DOHH2 (cell line): Measurements from ENCODE around the gene ASTN1.

Experiments used
- H3F3A ChIP-seq: fragments of 200-600 bp; sonication (generic), shearing (Covaris generic); 2 replicates; pipeline ENCODE4 v1.6.0; 2016; ENCODE audit warnings: antibody characterized with exemption, mild to moderate bottlenecking; ENCODE audit not compliant: control insufficient read depth, insufficient read depth
- H3K27ac ChIP-seq: fragments of 200-600 bp; sonication (generic); 2 replicates; pipeline ENCODE4 v1.5.1; 2014; ENCODE audit warnings: low read depth, mild to moderate bottlenecking, low read length, moderate library complexity
- H3K27me3 ChIP-seq: fragments of 200-600 bp; sonication (generic); 2 replicates; pipeline ENCODE4 v1.6.1; 2014; ENCODE audit warnings: mild to moderate bottlenecking, low read length, mixed read lengths; ENCODE audit not compliant: control insufficient read depth
- H3K36me3 ChIP-seq: fragments of 200-600 bp; sonication (generic); 2 replicates; pipeline ENCODE4 v1.6.1; 2014; ENCODE audit warnings: mild to moderate bottlenecking, low read length, moderate library complexity, mixed read lengths; ENCODE audit not compliant: control insufficient read depth
- H3K4me1 ChIP-seq: fragments of 200-600 bp; sonication (generic); 2 replicates; pipeline ENCODE4 v1.6.1; 2014; ENCODE audit warnings: mild to moderate bottlenecking, low read length, mixed read lengths; ENCODE audit not compliant: control insufficient read depth
- H3K4me2 ChIP-seq: fragments of 200-600 bp; sonication (generic); 2 replicates; pipeline ENCODE4 v1.6.0; 2014; ENCODE audit warnings: mild to moderate bottlenecking, low read length, moderate library complexity
- H3K4me3 ChIP-seq: fragments of 200-600 bp; sonication (generic); 2 replicates; pipeline ENCODE4 v1.5.1; 2014; ENCODE audit warnings: mild to moderate bottlenecking, low read length, mixed read lengths
- H3K79me2 ChIP-seq: fragments of 200-600 bp; sonication (generic); 2 replicates; pipeline ENCODE4 v1.6.1; 2014; ENCODE audit warnings: mild to moderate bottlenecking, low read length, mixed read lengths; ENCODE audit not compliant: control insufficient read depth
- H3K9me2 ChIP-seq: fragments of 200-600 bp; sonication (generic); replicated peaks from 2 replicates; pipeline ENCODE4 v1.6.1; 2014; ENCODE audit warnings: mild to moderate bottlenecking, low read length, mixed read lengths; ENCODE audit not compliant: control insufficient read depth
- H3K9me3 ChIP-seq: fragments of 200-600 bp; sonication (generic); 2 replicates; pipeline ENCODE4 v1.6.1; 2014; ENCODE audit warnings: antibody characterized with exemption, low read length, mixed read lengths; ENCODE audit not compliant: control insufficient read depth, insufficient read depth
- H4K20me1 ChIP-seq: fragments of 200-600 bp; sonication (generic); 2 replicates; pipeline ENCODE4 v1.6.0; 2014; ENCODE audit warnings: low read depth, mild to moderate bottlenecking, antibody characterized with exemption, low read length, moderate library complexity; ENCODE audit not compliant: control insufficient read depth, insufficient read depth
- CTCF ChIP-seq: fragments of 200-600 bp; sonication (generic); IDR thresholded peaks from one replicate; pipeline ENCODE4 v1.5.1; 2014; ENCODE audit warnings: antibody characterized with exemption, mild to moderate bottlenecking, low read depth, low read length; ENCODE audit not compliant: poor library complexity, severe bottlenecking
- EZH2phosphoT487 ChIP-seq: fragments of 200-600 bp; sonication (generic); IDR thresholded peaks from 2 replicates; pipeline ENCODE4 v1.6.1; 2017; ENCODE audit warnings: borderline replicate concordance, mild to moderate bottlenecking, antibody characterized with exemption, low read length, moderate library complexity, mixed read lengths

Gene ASTN1

GRCh38 chr1:177116941-177117340 lies 47.6 kb downstream of the ASTN1 start:
- Histone ChIP-seq H3K4me2 (no peak overlapping the region), H4K20me1 (no peaks in the 10 kb centered on the region)
- TF ChIP-seq CTCF: no peak
- no peak for TF ChIP-seq EZH2phosphoT487

DNA sequence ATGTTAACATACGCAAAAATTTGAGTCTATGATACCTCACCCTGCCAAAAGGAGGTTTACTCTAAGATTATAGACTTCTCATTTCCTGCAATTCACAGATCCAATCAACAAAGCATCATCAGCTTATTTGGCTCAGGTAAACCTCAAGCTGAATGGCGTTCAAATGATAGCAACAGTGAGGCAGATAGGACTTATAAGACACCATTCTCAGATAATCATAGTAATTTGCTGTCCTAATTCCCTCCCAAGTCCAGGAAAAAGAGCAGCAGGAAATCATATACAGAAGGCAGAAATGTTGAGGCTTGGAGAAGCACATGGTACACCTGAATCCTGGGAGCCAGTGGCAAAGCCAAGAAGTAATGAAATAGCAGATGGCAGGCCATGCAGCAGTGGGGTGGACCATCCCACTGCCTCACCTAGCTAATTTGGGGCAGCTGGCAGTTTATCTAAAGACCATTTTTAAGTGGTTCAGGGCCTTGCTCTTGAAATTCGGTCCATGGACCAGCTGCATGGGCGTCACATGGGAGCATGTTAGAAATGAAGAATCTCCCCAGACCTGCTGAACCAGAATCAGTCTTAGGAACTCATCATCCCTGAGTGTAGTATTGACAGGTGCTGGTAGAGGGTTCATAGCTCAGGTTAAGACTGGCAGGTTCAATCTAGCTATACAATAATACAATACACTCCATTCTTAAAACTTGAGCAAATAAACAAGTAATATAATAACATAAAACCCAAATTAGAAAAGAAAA lies 57.7 kb downstream of the ASTN1 start:
- H3K4me3 ChIP-seq: no peak overlapping the region
- no peaks in the 10 kb centered on the region for H4K20me1 ChIP-seq
- H3F3A ChIP-seq: no peaks in the 10 kb centered on the region
- no peaks in the 10 kb centered on the region for H3K9me3 ChIP-seq
- no peak overlapping the region for H3K4me2 ChIP-seq
- no peaks in the 10 kb centered on the region for H3K79me2 ChIP-seq
- no peaks in the 10 kb centered on the region for H3K9me2 ChIP-seq
- no peaks in the 10 kb centered on the region for H3K4me1 ChIP-seq
- H3K36me3 ChIP-seq: no peaks in the 10 kb centered on the region
- H3K27me3 ChIP-seq: no peaks in the 10 kb centered on the region
- H3K27ac ChIP-seq: no peak overlapping the region
- no peak for TF ChIP-seq CTCF
- no peak for TF ChIP-seq EZH2phosphoT487

More at GRCh38 chr1:177116941-177117340, 47.6 kb downstream of the ASTN1 start:
- H3K4me1 ChIP-seq: no peaks in the 10 kb centered on the region
- no peaks in the 10 kb centered on the region for H3K27me3 ChIP-seq
- H3K9me3 ChIP-seq: no peaks in the 10 kb centered on the region
- no peak overlapping the region for H3K27ac ChIP-seq
- H3K79me2 ChIP-seq: no peaks in the 10 kb centered on the region
- no peaks in the 10 kb centered on the region for H3F3A ChIP-seq
- no peaks in the 10 kb centered on the region for H3K36me3 ChIP-seq
- H3K9me2 ChIP-seq: no peaks in the 10 kb centered on the region
- H3K4me3 ChIP-seq: no peak overlapping the region

DNA sequence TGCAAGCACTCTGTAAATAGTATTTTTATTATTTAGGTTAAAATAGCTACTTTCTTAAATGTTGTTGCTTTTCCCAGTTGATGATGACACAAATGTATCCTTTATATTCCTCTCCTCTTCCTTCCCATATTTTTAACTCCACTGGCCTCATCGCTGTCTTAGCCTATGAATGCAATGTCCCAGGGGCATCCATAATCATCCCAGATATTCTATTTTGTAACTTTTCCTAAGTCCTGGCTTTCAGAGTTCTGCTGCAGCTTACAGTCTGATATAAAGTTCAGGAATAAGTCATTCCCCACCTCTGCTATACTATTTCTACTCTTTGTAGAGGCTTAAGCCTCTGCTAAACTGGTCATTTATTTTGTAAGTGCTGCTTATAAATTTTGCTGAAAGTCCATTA lies 58.3 kb downstream of the ASTN1 start:
- TF ChIP-seq EZH2phosphoT487: no peak
- no peak for TF ChIP-seq CTCF
- Histone ChIP-seq H3K9me3 (no peaks in the 10 kb centered on the region), H3K4me1 (no peaks in the 10 kb centered on the region), H3K27ac (no peak overlapping the region), H3K4me2 (no peak overlapping the region), H3K36me3 (no peaks in the 10 kb centered on the region), H4K20me1 (no peaks in the 10 kb centered on the region), H3K27me3 (no peaks in the 10 kb centered on the region), H3K9me2 (no peaks in the 10 kb centered on the region), H3K79me2 (no peaks in the 10 kb centered on the region), H3F3A (no peaks in the 10 kb centered on the region), H3K4me3 (no peak overlapping the region)
